Stimulated activated CD8-positive, alpha-beta memory T cell treated with anti-CD3 and anti-CD28 coated beads, Interleukin-7, amount 100 ng/mL, for 48 hours (primary cell): ENCODE results near the gene PHF21B.

Source experiments
- DNase-seq, 2 donors: peaks; one replicate each; pipeline ENCODE4 v3.0.0-alpha.2; 2020; ENCODE audit warnings: low read depth in 1 of 2; ENCODE audit errors: extremely low read depth in 1 of 2

Gene PHF21B

GRCh38 chr22:44940130-44940529, 69.7 kb downstream of the PHF21B start:
- DNase-seq: no peak

GRCh38 chr22:44939451-44939850, 70.4 kb downstream of the PHF21B start:
- DNase-seq: no peak

- DNase-seq: no peak
Measured at GRCh38 chr22:44938886-44939285, 70.9 kb downstream of the PHF21B start.

GRCh38 chr22:44937216-44937615, 72.6 kb downstream of the PHF21B start:
- DNase-seq: no peak

GRCh38 chr22:44936201-44936600, 73.6 kb downstream of the PHF21B start:
- DNase-seq: no peak

GRCh38 chr22:44935724-44936123, 74.1 kb downstream of the PHF21B start:
- no peak for DNase-seq

GRCh38 chr22:44934454-44934735, 75.4 kb downstream of the PHF21B start:
- DNase-seq: no peak

- no peak for DNase-seq
Measured at GRCh38 chr22:44933666-44934453, 75.9 kb downstream of the PHF21B start.

GRCh38 chr22:44932493-44932892, 77.3 kb downstream of the PHF21B start:
- DNase-seq: no peak

GRCh38 chr22:44931766-44932165, 78.0 kb downstream of the PHF21B start:
- DNase-seq: no peak

GRCh38 chr22:44931077-44931540, 78.7 kb downstream of the PHF21B start:
- DNase-seq: no peak

GRCh38 chr22:44930711-44931035, 79.1 kb downstream of the PHF21B start:
- DNase-seq: no peak

GRCh38 chr22:44930016-44930710, 79.6 kb downstream of the PHF21B start:
- DNase-seq: no peak

- DNase-seq: no peak
Measured at GRCh38 chr22:44929359-44930015, 80.3 kb downstream of the PHF21B start.

GRCh38 chr22:44928711-44929358, 81.0 kb downstream of the PHF21B start:
- no peak for DNase-seq

- no peak for DNase-seq
Measured at GRCh38 chr22:44928136-44928463, 81.7 kb downstream of the PHF21B start.

GRCh38 chr22:44927463-44928135, 82.2 kb downstream of the PHF21B start:
- DNase-seq: no peak

- DNase-seq: no peak
Measured at GRCh38 chr22:44926491-44927415, 83.1 kb downstream of the PHF21B start.

GRCh38 chr22:44926124-44926475, 83.7 kb downstream of the PHF21B start:
- DNase-seq: no peak

- no peak for DNase-seq
Measured at GRCh38 chr22:44925465-44926123, 84.2 kb downstream of the PHF21B start.
